Lung (tissue), 12 donors: ENCODE measurements around the gene DIP2B. TPM values are rescaled to one million over a fixed set of nuclear protein-coding genes. Genes with fewer than 3 reads are reported as not detected.

Experiments
- ATAC-seq: fragments of 200-7000 bp; cut with Tn5 transposase; one replicate; pipeline ENCODE4 v1.9.1; 2020; ENCODE audit warnings: moderate number of reproducible peaks; ENCODE audit not compliant: insufficient read depth, low FRiP score
- DNase-seq, 3 donors: peaks; one replicate each; pipeline ENCODE4 v3.0.0-alpha.2; 2013 to 2017
- H3K27ac ChIP-seq, 2 donors: one replicate each; pipeline ENCODE4 v1.5.1; 2013; ENCODE audit warnings: mild to moderate bottlenecking in 2 of 2, moderate library complexity in 2 of 2, control low read depth in 1 of 2, inconsistent platforms in 1 of 2, low read depth in 1 of 2, low read length in 1 of 2
- H3K27me3 ChIP-seq, 3 donors: one replicate each; pipeline ENCODE4 v1.5.1; 2013; ENCODE audit warnings: low read length in 2 of 3; ENCODE audit not compliant: control insufficient read depth in 3 of 3, insufficient read depth in 3 of 3
- H3K36me3 ChIP-seq, 4 donors: one replicate each; pipeline ENCODE4 v1.5.1; 2013; ENCODE audit warnings: low read length in 4 of 4, mild to moderate bottlenecking in 1 of 4, moderate library complexity in 1 of 4; ENCODE audit not compliant: control insufficient read depth in 4 of 4, insufficient read depth in 4 of 4
- H3K4me1 ChIP-seq, 5 donors: one replicate each; pipeline ENCODE4 v1.5.1; 2013; ENCODE audit warnings: low read length in 5 of 5, mild to moderate bottlenecking in 2 of 5, moderate library complexity in 1 of 5; ENCODE audit not compliant: control insufficient read depth in 5 of 5, insufficient read depth in 5 of 5
- H3K4me3 ChIP-seq: one replicate; pipeline ENCODE4 v1.5.1; 2013; ENCODE audit warnings: mild to moderate bottlenecking, control low read depth, moderate library complexity
- H3K9ac ChIP-seq, 2 donors: one replicate each; pipeline ENCODE4 v1.5.1; 2013; ENCODE audit warnings: low read length in 2 of 2, control low read depth in 1 of 2; ENCODE audit not compliant: insufficient read depth in 1 of 2
- H3K9me3 ChIP-seq, 4 donors: one replicate each; pipeline ENCODE4 v1.5.1; 2013; ENCODE audit warnings: low read length in 3 of 4, mild to moderate bottlenecking in 1 of 4, moderate library complexity in 1 of 4; ENCODE audit not compliant: control insufficient read depth in 4 of 4, insufficient read depth in 3 of 4
- WGBS, 2 donors: extraction: QIAGEN DNeasy Blood & Tissue Kit; methylation state at CpG; one replicate each; pipeline ENCODE4 v1.1.7; 2013; 5-methylcytosine and 5-hydroxymethylcytosine counted together
- polyA plus RNA-seq, 2 donors: library from polyadenylated mRNA; stranded (reverse); fragments of 200-250 nt; gene quantifications; one replicate each; pipeline ENCODE4 v1.2.1, GENCODE V29; 2013
- total RNA-seq, 2 donors: library from RNA; depleted of rRNA in 1 of 2; stranded (reverse); fragments of >200 nt in 1 of 2; gene quantifications; one replicate each; pipeline ENCODE4 v1.2.1, GENCODE V29; 2014 to 2021
- TF ChIP-seq, protein P1 (sequence below): IDR thresholded peaks from 2 replicates; pipeline ENCODE4 v1.5.1; 2012; ENCODE audit warnings: mild to moderate bottlenecking; ENCODE audit errors: control extremely low read depth, extremely low read depth
- donor health status: control.
- donor health status: control.
- donor health status: Bipolar disorder and iron deficiency.
- donor health status: healthy.
- donor health status: DM: yes; HTN: yes; CAD: no.

Gene DIP2B
- total and polyA plus RNA-seq, 4 donors = 4.2 to 55.8 (median 18.6) TPM

DNA sequence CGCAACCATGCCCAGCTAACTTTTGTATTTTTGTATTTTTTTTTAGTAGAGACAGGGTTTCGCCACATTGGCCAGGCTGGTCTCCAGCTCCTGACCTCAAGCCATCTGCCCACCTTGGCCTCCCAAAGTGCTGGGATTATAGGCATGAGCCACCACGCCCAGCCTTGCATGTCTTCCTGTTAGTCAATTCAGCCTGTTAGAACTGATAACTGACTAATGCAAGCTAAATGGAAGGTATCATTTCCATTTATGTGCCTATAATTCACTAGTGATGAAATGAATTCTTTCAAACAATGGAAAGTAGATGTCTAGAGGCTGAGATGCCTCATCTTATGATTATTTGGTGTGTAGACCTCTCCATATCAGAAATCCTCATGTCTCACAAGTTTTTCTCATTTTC, 37.3 kb upstream of the DIP2B start:
- Histone ChIP-seq H3K4me3 (no peak overlapping the region), H3K9ac (no peak overlapping the region), H3K9me3 (no peaks in the 10 kb centered on the region), H3K27ac (no peak overlapping the region), H3K4me1 (no peaks in the 10 kb centered on the region), H3K27me3 (no peaks in the 10 kb centered on the region), H3K36me3 (peaks cover 15 to 31% (median 18%) of the 10 kb centered on the region in 4 donors)
- TF ChIP-seq, protein P1, sequence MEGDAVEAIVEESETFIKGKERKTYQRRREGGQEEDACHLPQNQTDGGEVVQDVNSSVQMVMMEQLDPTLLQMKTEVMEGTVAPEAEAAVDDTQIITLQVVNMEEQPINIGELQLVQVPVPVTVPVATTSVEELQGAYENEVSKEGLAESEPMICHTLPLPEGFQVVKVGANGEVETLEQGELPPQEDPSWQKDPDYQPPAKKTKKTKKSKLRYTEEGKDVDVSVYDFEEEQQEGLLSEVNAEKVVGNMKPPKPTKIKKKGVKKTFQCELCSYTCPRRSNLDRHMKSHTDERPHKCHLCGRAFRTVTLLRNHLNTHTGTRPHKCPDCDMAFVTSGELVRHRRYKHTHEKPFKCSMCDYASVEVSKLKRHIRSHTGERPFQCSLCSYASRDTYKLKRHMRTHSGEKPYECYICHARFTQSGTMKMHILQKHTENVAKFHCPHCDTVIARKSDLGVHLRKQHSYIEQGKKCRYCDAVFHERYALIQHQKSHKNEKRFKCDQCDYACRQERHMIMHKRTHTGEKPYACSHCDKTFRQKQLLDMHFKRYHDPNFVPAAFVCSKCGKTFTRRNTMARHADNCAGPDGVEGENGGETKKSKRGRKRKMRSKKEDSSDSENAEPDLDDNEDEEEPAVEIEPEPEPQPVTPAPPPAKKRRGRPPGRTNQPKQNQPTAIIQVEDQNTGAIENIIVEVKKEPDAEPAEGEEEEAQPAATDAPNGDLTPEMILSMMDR = no peak
- WGBS, 2 donors = 85 to 94% methylated on average over 3 of the region's 3 CpGs
- ATAC-seq = no peak
- no peak for DNase-seq

DNA sequence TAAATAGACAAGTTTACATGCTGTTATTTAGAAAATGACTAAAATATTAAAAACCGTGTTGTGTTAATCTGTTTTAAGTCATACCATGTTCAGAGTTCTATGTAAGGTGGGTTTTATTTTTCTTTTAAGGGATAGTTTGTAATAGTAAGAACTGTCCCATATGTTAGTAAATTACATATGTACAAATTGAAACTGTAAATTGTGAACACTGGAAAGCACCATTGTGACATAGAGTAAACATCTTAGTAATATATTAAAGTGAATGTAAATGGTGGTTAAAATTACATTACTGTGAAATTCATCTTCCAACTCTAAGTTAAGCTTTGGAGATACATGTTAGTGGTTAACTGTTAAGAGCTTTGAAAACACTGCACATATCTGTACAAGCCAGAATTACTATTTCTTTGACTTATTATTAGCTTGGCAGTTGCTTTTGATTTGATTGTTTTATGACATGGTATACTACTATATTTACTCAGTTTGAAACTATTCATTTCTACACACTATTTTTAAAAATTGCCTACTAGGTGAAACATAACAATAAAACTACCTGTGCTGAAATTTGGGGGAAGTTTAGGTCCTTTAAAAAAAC, 27.4 kb upstream of the DIP2B start:
- 89 to 93% methylated on average over 1 of the region's 1 CpG for WGBS, 2 donors
- H3K27me3 ChIP-seq = no peaks in the 10 kb centered on the region
- no peak overlapping the region for H3K9ac ChIP-seq
- no peak overlapping the region for H3K27ac ChIP-seq
- peaks cover 12 to 27% (median 19%) of the 10 kb centered on the region in 4 donors for H3K36me3 ChIP-seq
- H3K4me1 ChIP-seq = no peaks in the 10 kb centered on the region
- ATAC-seq (no peak), DNase-seq (no peak)
- H3K9me3 ChIP-seq = no peaks in the 10 kb centered on the region
- H3K4me3 ChIP-seq = no peak overlapping the region
- TF ChIP-seq, protein P1 = no peak

DNA sequence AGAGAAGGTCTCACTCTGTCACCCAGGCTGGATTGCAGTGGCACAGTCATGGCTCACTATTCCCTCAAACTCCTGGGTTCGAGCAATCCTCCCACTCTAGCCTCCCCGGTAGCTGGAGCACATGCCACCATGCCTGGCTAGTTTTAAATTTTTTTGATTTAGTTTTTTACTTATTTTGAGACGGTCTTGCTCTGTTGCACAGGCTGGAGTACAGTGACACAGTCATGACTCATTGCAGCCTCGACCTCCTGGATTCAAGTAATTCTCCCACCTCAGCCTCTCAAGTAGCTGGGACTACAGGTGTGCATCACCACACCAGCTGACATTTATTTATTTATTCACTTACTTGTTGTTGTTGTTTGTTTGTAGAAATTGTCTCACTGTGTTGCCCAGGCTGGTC, 22.2 kb upstream of the DIP2B start:
- 91 to 96% methylated on average over 4 of the region's 4 CpGs for WGBS, 2 donors

More for the DNA sequence above, 22.2 kb upstream of the DIP2B start:
- no peaks in the 10 kb centered on the region for H3K4me1 ChIP-seq
- no peak overlapping the region for H3K4me3 ChIP-seq
- peaks cover 0 to 3% (median 0%) of the 10 kb centered on the region in 4 donors for H3K36me3 ChIP-seq
- no peaks in the 10 kb centered on the region for H3K9me3 ChIP-seq
- no peak overlapping the region for H3K27ac ChIP-seq
- DNase-seq = no peak
- TF ChIP-seq, protein P1 = no peak
- ATAC-seq = no peak
- no peak overlapping the region for H3K9ac ChIP-seq
- no peaks in the 10 kb centered on the region for H3K27me3 ChIP-seq
